OCI-LY7 (cell line): Measurements from ENCODE around the gene E2F6. TPM values are rescaled to one million over a fixed set of nuclear protein-coding genes. Genes with fewer than 3 reads are reported as not detected.

Experiments used
- BruUV-seq: library from RNA; stranded (reverse); fragments of 400-500 nt; replicated peaks from 2 replicates; lab custom pipeline; 2021; lab: Mats Ljungman, UMichigan
- CTCF ChIA-PET: fragments of 300-600 bp; sonication (Branson Sonifier 250); formaldehyde crosslinking; loops from one replicate; lab custom pipeline; 2022; ENCODE audit warnings: antibody characterized with exemption; ENCODE audit not compliant: unreplicated experiment; lab: Charles Lee
- POLR2A ChIA-PET: fragments of 300-600 bp; sonication (Branson Sonifier 250); formaldehyde crosslinking; loops from one replicate; lab custom pipeline; 2022; ENCODE audit warnings: antibody characterized with exemption; lab: Charles Lee
- DNase-seq: peaks from one replicate; pipeline ENCODE4 v3.0.0-alpha.2; 2015; ENCODE audit warnings: low spot score
- H2AFZ ChIP-seq: fragments of 200-600 bp; sonication (generic), shearing (Covaris generic); 2 replicates; pipeline ENCODE4 v1.6.1; 2014; ENCODE audit warnings: mild to moderate bottlenecking, antibody characterized with exemption, low read length, moderate library complexity
- H3K27ac ChIP-seq: fragments of 200-600 bp; sonication (generic); 2 replicates; pipeline ENCODE4 v1.5.1; 2014; ENCODE audit warnings: mixed run types, low read depth, mild to moderate bottlenecking, moderate library complexity, low read length, inconsistent platforms; ENCODE audit not compliant: poor library complexity, severe bottlenecking
- H3K36me3 ChIP-seq: fragments of 200-600 bp; sonication (generic); 2 replicates; pipeline ENCODE4 v1.6.1; 2014; ENCODE audit warnings: mild to moderate bottlenecking, antibody characterized with exemption, low read length, moderate library complexity, mixed read lengths; ENCODE audit not compliant: insufficient read depth
- H3K4me1 ChIP-seq: fragments of 200-600 bp; sonication (generic); 2 replicates; pipeline ENCODE4 v1.5.1; 2014; ENCODE audit warnings: mild to moderate bottlenecking, low read length; ENCODE audit not compliant: insufficient read depth, poor library complexity, severe bottlenecking
- H3K4me2 ChIP-seq: fragments of 200-600 bp; sonication (generic); 2 replicates; pipeline ENCODE4 v1.6.1; 2014; ENCODE audit warnings: mild to moderate bottlenecking, low read length
- H3K4me3 ChIP-seq: fragments of 200-600 bp; sonication (generic); 2 replicates; pipeline ENCODE4 v1.5.1; 2014; ENCODE audit warnings: mild to moderate bottlenecking, low read depth, low read length; ENCODE audit not compliant: poor library complexity, severe bottlenecking
- H3K79me2 ChIP-seq: fragments of 200-600 bp; sonication (generic); 2 replicates; pipeline ENCODE4 v1.6.1; 2016; ENCODE audit warnings: low read depth, mild to moderate bottlenecking, low read length, moderate library complexity, mixed read lengths; ENCODE audit not compliant: insufficient read depth
- H3K9me2 ChIP-seq: fragments of 200-600 bp; sonication (generic); 2 replicates; pipeline ENCODE4 v1.6.1; 2016; ENCODE audit warnings: mild to moderate bottlenecking, low read length, mixed read lengths; ENCODE audit not compliant: insufficient read depth
- H3K9me3 ChIP-seq: fragments of 200-600 bp; sonication (generic); 2 replicates; pipeline ENCODE4 v1.6.1; 2014; ENCODE audit warnings: mild to moderate bottlenecking, mixed run types, low read length, mixed read lengths
- H4K20me1 ChIP-seq: fragments of 200-600 bp; sonication (generic); 2 replicates; pipeline ENCODE4 v1.6.1; 2014; ENCODE audit warnings: mild to moderate bottlenecking, antibody characterized with exemption, low read length, moderate library complexity, mixed read lengths; ENCODE audit not compliant: insufficient read depth
- EZH2phosphoT487 ChIP-seq: fragments of 200-600 bp; sonication (generic); IDR thresholded peaks from 2 replicates; pipeline ENCODE4 v1.6.1; 2018; ENCODE audit warnings: low read depth, borderline replicate concordance, mild to moderate bottlenecking, mixed run types, antibody characterized with exemption, low read length, moderate library complexity, mixed read lengths
- intact Hi-C: fragments of 100-400 bp; cut with micrococcal nuclease; formaldehyde crosslinking; loops from one replicate; pipeline ENCODE4 v1.10.0; 2022; ENCODE audit not compliant: unreplicated experiment
- total RNA-seq, 2 experiments: library from RNA; depleted of rRNA in 1 of 2; stranded (reverse); fragments of >200 nt in 1 of 2; shearing (Covaris generic) in 1 of 2; gene quantifications; 2 replicates each; pipeline ENCODE4 v1.2.3, GENCODE V29; 2014 to 2022
- TF ChIP-seq, protein P1 (sequence below): fragments of 200-600 bp; sonication (generic); conservative IDR thresholded peaks from 2 replicates; pipeline ENCODE4 v1.5.1; 2014; ENCODE audit warnings: mild to moderate bottlenecking, antibody characterized with exemption, low read length, moderate library complexity, mixed read lengths

E2F6 gene
- total RNA-seq, 2 experiments from 2014 or later, result 12.4 to 14.3 TPM

DNA sequence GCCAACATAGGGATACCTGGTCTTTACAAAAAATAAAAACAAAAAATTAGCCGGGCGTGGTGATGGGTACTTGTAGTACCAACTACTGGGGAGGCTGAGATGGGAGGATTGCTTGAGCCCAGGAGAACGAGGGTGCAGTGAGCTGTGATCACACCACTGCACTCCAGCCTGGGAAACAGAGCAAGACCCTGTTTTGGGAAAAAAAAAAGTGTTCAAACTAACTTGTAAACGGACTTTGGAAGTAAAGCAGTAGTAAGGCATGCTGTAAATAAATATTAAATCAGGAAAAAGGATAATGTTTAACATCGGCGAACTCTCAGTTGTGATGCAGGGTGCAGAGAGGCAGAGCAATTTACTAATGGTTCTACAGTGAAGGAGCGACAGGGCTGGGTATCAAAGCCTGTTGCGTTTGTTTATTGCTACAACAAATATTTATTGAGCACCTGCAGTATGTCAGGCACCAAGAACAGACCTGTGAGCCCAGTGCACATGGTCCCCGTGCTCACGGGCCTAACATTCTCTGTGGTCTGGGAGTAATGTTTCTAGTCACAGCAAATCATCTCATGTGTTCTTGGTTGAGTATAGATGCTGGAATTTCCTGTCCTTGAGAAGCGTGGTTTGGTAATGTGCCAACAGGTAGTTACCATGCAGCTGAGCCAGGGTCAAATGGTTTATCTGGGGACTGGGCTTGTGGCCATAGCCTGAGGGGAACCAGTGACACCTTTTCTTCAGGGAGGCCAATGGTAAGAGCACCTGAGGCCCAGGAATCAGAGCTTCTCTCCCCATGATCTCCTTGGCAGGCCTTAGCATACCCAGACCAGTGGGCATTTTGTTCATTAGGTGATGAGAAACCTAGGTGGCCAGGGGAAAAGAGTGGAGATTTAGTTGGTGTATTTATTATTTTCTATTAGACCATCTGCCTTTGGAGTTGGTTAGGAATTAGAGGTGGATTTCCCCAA, 40.0 kb upstream of the E2F6 start:
- no peaks in the 10 kb centered on the region for H3K4me1 ChIP-seq
- H3K36me3 ChIP-seq, result no peaks in the 10 kb centered on the region
- no peak for DNase-seq
- BruUV-seq, result no TSS peak
- ChIA-PET POLR2A (no interaction called here), CTCF (no interaction called here)
- no peak overlapping the region for H3K4me3 ChIP-seq
- no peaks in the 10 kb centered on the region for H3K9me3 ChIP-seq
- H3K27ac ChIP-seq, result no peak overlapping the region
- H2AFZ ChIP-seq, result no peak overlapping the region
- H3K79me2 ChIP-seq, result no peaks in the 10 kb centered on the region
- no peak overlapping the region for H3K4me2 ChIP-seq
- H3K9me2 ChIP-seq, result no peaks in the 10 kb centered on the region
- no peak for TF ChIP-seq EZH2phosphoT487
- TF ChIP-seq, protein P1, sequence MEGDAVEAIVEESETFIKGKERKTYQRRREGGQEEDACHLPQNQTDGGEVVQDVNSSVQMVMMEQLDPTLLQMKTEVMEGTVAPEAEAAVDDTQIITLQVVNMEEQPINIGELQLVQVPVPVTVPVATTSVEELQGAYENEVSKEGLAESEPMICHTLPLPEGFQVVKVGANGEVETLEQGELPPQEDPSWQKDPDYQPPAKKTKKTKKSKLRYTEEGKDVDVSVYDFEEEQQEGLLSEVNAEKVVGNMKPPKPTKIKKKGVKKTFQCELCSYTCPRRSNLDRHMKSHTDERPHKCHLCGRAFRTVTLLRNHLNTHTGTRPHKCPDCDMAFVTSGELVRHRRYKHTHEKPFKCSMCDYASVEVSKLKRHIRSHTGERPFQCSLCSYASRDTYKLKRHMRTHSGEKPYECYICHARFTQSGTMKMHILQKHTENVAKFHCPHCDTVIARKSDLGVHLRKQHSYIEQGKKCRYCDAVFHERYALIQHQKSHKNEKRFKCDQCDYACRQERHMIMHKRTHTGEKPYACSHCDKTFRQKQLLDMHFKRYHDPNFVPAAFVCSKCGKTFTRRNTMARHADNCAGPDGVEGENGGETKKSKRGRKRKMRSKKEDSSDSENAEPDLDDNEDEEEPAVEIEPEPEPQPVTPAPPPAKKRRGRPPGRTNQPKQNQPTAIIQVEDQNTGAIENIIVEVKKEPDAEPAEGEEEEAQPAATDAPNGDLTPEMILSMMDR, result no peak
- no peaks in the 10 kb centered on the region for H4K20me1 ChIP-seq
- intact Hi-C loops, result no loop called here

DNA sequence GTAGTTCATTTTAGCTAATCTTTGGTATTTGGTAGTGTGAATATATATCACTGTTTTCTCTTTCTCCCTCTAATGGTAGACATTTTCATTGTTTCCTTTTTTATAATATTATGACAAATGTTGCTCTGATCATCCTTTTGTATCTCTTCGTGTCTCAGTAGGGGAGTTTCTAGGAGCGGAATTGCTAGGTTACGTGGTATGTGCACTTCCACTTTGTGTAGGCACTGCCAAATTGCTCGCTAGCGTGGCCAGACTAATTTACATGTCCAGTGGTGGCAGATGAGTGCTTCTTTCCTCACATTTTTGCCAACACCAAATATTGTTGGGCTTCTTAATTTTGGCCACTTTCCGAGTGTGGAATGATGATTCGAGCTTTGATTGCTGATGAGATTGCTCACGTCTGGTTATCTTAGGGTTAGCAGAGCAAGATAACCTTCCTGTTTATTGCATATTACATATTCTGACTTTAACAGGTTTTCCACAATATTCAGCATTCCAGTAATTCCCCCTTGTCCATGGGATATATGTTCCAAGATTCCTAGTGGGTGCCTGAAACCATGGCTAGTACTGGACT, 37.5 kb upstream of the E2F6 start:
- intact Hi-C loops, result no loop called here
- Histone ChIP-seq H3K4me1 (no peaks in the 10 kb centered on the region), H4K20me1 (no peaks in the 10 kb centered on the region), H3K79me2 (no peaks in the 10 kb centered on the region), H3K4me3 (no peak overlapping the region), H3K9me3 (no peaks in the 10 kb centered on the region), H2AFZ (no peak overlapping the region), H3K36me3 (no peaks in the 10 kb centered on the region), H3K9me2 (no peaks in the 10 kb centered on the region), H3K4me2 (no peak overlapping the region), H3K27ac (no peak overlapping the region)
- no TSS peak for BruUV-seq
- ChIA-PET CTCF (no interaction called here), POLR2A (no interaction called here)
- no peak for DNase-seq
- TF ChIP-seq, protein P1, result no peak
- no peak for TF ChIP-seq EZH2phosphoT487
